HUDEP-2 (cell line): ENCODE results near the gene KRT2.
"Not testable (repeated sequence)": the region's sequence is repeated elsewhere in the genome, so short reads cannot be mapped to it uniquely, and the experiment has no call there.

Experiments
- DNase-seq, 76 experiments: peaks; one replicate each; lab custom pipeline; 2025; ENCODE audit not compliant: unreplicated experiment in 76 of 76; lab: John Stamatoyannopoulos, UW

The KRT2 gene

DNA sequence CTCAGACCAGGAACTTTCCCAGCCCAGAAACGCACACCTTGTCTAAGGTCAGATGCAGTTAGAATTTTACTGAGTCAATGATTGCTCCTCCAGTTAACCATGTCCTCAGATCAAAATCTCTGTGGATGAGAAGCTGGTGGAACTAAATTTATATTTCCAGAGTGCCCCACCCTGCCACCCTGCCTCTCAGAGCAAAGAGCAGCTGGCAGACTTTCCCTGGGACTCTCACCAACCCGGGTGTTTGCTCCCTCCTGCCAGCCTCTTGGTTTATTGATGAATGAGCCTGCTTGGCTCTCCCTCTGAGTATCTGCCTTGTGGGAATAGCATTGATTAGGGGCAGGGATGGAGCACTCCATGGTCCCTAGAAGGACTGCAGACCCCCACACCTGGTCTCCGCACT lies 34.1 kb upstream of the KRT2 start:
- DNase-seq: no peak

GRCh38 chr12:52685406-52685890 lies 33.4 kb upstream of the KRT2 start:
- no peak for DNase-seq

DNA sequence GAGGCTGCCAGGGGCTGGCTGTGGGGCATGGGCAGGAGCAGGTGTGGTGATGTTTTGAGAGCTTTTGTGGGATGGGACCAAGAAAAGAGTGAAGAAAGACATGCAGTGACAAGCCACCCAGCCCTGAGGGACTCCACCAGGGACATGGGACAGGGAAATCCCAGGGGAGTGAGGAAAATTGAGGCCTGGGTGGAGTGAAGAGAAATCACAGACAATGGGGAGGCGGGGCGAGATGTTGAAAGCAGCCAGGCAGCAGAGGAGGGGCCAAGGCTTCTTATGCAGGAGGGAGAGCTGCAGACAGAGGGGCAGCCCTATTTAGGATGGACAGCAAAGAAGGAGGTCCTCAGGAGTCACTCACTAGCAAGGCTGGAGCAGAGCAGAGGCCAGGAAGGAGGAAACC lies 32.4 kb upstream of the KRT2 start:
- DNase-seq: no peak

- DNase-seq: no peak
Measured at GRCh38 chr12:52683575-52684300, 31.7 kb upstream of the KRT2 start.

DNA sequence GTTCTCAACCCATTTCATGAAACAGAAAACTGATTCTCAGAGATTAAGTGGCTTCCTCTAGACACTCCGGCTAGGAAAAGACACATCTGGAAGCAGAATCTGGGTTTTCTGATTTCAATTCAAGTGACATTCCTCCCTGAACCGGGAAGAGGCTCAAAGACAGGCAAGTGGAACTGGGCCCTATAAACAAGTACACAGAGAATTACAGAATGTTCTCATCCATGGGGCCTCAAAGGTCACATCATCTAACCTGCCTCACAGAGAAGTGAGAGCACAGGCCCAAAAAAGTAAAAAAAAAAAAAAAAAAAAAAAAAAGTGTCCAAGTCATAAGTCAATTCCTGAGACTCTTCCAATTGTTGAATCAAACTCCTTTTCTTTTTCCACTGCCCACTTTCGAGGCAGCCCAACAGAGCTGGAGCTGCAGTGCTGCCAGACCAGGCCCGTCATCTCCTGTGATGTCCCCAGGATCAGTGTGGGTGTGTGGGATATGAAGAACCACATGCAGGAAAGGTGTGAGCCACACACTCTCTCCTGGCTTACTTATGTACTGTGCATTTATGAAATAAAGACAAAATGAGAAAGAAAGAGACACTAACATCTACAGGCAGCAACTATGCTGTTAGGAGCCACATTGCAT lies 31.0 kb upstream of the KRT2 start:
- no peak for DNase-seq

DNA sequence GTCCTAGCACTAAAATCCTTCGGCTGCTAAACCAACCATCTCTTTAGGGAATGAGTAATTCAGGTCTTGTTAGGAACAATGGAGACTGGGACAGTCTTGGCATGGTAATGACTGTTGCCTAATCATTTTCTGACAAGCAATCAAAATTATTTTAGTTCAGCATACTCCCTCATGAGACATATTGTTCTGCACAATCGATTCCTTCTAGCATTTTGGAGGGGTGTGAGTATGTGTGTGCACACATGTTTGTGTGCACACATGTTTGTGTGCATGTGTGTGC lies 30.3 kb upstream of the KRT2 start:
- DNase-seq: no peak

- DNase-seq: no peak
Measured at GRCh38 chr12:52681526-52682380, 29.7 kb upstream of the KRT2 start.

DNA sequence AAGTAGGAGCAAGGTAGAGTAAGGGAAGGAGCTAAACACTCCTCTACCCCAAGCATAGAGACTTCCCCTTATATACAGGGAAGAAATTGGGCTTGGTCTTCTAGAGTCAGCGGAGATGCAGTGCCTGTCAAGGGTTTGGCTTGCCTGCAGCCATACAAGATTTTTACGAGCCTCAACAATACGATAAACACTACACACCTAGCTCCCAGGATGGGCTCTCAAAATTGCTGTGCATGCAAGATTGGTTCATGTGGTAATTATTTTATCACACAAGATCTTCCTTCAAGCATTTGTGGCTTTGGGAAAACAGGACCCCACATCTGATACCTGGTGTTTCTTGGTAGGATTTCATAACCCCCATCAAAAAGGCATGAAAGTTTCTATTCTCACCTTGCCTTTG lies 28.4 kb upstream of the KRT2 start, which contains the start of gene KRT1:
KRT1 (minus strand) TSS at position 45 of the 400 bp plus-strand sequence. CDS start 59 bp downstream, outside the sequence.
- no peak for DNase-seq

GRCh38 chr12:52679875-52680274 lies 27.9 kb upstream of the KRT2 start:
- no peak for DNase-seq

- DNase-seq: no peak
Measured at GRCh38 chr12:52677671-52678070, 25.7 kb upstream of the KRT2 start.

GRCh38 chr12:52677126-52677525 lies 25.1 kb upstream of the KRT2 start:
- no peak for DNase-seq

DNA sequence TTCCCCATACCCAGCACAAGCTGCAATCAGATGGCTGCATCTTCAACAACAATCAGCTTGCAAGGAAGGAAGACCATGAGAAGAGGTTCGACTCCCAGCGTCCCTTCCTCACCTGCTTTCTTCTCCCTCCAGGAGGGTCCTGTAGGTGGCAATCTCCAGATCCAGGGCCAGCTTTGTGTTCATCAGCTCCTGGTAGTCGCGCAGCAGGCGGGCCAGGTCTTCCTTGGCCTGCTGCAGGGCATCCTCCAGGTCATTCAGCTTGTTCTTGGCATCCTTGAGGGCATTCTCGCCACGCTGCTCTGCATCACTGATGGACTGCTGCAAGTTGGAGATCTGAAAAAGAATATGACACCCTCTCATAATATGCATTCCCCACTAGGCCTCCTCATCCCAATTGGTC lies 24.2 kb upstream of the KRT2 start:
- DNase-seq: no peak

GRCh38 chr12:52675301-52675701 lies 23.3 kb upstream of the KRT2 start:
- no peak for DNase-seq

DNA sequence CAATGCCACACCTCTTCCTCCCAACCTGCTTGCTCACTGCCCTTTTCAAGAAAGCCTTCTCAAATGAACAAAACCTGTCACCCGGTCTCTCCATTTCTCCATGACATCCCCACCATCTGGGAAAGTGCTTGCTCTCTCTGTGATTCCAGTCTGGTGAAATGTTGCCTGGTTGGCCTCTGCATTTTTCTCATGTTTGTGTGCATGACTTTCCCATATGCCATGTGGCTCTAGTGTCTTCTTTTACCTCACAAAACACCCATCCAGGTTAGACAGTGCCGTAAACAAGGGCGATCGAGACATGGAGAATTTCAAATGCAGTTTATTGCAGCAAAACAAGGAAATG lies 22.4 kb upstream of the KRT2 start:
- DNase-seq: no peak

DNA sequence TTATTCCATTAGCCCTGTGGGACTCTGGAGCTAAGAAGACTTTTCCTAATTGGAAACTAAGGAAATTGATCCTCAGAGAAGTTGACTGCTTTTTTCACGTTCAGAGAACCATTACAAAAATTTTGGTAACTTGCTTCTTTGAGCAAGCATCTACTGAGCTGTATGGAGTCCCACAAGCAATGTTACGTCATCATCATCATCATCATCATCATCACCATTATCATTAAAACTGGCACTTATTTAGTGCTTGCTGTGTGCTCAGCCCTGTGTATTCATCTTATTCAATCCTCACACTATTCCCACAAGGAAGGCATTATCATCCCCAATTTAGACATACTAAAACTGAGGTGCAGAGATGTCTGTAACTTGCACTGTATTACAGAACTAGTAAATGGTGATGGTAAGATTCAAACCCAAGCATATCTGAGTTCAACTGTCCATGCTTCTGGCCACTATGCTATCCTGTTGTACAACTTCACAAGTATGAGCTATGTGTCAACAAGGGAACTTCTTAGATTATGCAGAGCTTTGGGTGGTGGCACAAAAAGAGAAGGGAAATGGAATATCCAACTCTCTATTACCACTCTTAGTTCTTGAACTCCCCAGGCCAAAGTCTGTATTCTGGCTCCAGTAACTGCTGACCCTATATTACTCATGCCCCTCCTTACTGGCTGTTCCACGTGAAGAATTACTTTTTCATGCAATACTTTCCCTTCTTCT lies 21.9 kb upstream of the KRT2 start:
- no peak for DNase-seq

DNA sequence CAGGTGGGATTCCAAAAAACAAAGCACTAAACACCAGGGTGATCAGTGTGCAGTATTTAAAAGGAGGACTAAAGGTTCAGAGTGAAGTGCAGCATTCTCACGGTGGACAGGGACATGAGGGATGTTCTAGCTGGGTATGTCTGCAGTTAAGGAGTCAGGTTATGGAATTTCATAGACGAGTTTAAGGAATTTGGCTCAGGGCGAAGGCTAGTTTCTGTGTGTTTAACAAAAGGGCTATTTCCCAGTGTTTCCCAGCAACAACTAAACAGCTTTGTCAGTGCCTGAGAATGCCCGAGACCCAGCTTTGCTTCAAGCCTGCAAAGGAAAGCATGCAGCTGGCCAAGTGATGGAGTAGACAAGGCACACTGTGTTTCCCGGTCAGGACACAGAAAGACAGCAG lies 21.2 kb upstream of the KRT2 start:
- DNase-seq: no peak

- no peak for DNase-seq
Measured at GRCh38 chr12:52672321-52672933, 20.4 kb upstream of the KRT2 start.

GRCh38 chr12:52670961-52671360 lies 18.9 kb upstream of the KRT2 start:
- no peak for DNase-seq

GRCh38 chr12:52670506-52670905 lies 18.5 kb upstream of the KRT2 start:
- no peak for DNase-seq

DNA sequence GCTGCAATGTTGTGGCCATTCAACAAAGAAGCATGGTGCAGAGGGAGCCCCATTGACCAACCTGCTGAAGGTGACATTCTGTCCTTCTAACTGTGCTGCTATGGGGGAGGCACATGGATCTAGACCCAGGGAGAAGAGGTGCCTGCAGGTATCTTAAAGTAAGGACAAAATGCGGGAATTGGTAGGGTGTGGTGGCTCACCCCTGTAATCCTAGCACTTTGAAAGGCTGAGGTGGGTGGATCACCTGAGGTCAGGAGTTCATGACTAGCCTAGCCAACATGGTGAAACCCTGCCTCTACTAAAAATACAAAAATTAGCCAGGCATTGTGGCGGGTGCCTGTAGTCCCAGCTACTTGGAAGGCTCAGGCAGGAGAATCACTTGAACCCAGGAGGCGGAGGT lies 17.9 kb upstream of the KRT2 start:
- DNase-seq: not testable (repeated sequence)

DNA sequence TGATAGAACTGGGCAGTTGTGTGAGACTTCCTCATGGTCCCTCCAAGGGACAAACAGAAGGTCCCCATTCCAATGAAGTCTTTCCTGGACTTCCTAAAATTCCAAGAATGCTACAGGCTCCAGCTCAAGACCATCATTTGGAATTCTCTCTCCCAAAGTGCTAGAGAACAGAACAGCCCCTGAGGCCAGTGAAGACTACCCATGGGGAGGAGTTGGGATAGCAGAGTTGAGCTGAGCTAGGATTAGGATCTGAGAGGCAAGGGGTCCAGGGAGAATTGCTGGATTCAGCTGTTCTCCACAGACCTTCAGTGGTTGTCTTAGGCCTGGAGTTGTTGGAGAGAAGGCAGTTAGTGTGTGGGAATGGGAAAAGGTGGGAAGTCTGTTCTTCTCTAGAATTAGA lies 17.4 kb upstream of the KRT2 start:
- no peak for DNase-seq
